ENCODE data around the gene TENM3.

DNA sequence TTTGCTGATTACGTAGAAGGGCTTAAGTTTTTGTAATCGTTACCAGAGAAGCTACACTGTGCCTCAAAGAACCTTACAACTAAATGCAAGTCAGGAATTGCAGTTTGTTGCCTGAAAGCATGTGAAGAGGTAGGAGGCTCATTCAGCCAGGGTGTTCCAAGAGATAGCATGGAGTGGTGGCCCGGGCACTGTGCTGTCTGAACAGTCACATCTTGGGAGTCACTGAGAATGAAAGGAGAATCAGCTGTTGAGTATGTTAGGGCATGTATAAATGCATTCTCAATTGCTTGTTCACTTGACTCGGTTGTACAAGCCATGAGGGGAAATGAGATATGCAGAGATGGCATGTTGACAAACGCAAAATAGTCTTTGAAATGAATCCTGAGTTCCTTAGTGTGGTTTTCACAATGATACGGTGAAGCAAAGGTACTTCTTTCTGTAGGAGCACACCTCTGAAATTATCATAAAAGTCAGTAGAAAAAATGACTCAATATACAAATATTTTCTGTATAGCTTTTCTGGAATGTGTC, 513.0 kb downstream of the TENM3 start:
- TF ChIP-seq, protein P1, sequence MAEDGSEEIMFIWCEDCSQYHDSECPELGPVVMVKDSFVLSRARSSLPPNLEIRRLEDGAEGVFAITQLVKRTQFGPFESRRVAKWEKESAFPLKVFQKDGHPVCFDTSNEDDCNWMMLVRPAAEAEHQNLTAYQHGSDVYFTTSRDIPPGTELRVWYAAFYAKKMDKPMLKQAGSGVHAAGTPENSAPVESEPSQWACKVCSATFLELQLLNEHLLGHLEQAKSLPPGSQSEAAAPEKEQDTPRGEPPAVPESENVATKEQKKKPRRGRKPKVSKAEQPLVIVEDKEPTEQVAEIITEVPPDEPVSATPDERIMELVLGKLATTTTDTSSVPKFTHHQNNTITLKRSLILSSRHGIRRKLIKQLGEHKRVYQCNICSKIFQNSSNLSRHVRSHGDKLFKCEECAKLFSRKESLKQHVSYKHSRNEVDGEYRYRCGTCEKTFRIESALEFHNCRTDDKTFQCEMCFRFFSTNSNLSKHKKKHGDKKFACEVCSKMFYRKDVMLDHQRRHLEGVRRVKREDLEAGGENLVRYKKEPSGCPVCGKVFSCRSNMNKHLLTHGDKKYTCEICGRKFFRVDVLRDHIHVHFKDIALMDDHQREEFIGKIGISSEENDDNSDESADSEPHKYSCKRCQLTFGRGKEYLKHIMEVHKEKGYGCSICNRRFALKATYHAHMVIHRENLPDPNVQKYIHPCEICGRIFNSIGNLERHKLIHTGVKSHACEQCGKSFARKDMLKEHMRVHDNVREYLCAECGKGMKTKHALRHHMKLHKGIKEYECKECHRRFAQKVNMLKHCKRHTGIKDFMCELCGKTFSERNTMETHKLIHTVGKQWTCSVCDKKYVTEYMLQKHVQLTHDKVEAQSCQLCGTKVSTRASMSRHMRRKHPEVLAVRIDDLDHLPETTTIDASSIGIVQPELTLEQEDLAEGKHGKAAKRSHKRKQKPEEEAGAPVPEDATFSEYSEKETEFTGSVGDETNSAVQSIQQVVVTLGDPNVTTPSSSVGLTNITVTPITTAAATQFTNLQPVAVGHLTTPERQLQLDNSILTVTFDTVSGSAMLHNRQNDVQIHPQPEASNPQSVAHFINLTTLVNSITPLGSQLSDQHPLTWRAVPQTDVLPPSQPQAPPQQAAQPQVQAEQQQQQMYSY (CRISPR knock-in tag; IDR thresholded peaks at IDR 0.05): no peak
- TF ChIP-seq, protein P2, sequence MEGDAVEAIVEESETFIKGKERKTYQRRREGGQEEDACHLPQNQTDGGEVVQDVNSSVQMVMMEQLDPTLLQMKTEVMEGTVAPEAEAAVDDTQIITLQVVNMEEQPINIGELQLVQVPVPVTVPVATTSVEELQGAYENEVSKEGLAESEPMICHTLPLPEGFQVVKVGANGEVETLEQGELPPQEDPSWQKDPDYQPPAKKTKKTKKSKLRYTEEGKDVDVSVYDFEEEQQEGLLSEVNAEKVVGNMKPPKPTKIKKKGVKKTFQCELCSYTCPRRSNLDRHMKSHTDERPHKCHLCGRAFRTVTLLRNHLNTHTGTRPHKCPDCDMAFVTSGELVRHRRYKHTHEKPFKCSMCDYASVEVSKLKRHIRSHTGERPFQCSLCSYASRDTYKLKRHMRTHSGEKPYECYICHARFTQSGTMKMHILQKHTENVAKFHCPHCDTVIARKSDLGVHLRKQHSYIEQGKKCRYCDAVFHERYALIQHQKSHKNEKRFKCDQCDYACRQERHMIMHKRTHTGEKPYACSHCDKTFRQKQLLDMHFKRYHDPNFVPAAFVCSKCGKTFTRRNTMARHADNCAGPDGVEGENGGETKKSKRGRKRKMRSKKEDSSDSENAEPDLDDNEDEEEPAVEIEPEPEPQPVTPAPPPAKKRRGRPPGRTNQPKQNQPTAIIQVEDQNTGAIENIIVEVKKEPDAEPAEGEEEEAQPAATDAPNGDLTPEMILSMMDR (IDR thresholded peaks at IDR 0.05): no peak
- TF ChIP-seq NFYB (CRISPR knock-in tag; conservative IDR thresholded peaks at IDR 0.05; ENCODE audit: low read depth) (no peak), PRRX2 (CRISPR knock-in tag; IDR thresholded peaks at IDR 0.05) (no peak), ZBTB21 (CRISPR knock-in tag; IDR thresholded peaks at IDR 0.05; ENCODE audit: borderline replicate concordance) (no peak)
- TF ChIP-seq, protein P3, sequence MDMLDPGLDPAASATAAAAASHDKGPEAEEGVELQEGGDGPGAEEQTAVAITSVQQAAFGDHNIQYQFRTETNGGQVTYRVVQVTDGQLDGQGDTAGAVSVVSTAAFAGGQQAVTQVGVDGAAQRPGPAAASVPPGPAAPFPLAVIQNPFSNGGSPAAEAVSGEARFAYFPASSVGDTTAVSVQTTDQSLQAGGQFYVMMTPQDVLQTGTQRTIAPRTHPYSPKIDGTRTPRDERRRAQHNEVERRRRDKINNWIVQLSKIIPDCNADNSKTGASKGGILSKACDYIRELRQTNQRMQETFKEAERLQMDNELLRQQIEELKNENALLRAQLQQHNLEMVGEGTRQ (CRISPR knock-in tag; IDR thresholded peaks at IDR 0.05): no peak
